IMR-90 (cell line): ENCODE measurements around the gene SLC6A11. TPM values are rescaled to one million over a fixed set of nuclear protein-coding genes. Genes with fewer than 3 reads are reported as not detected.

ENCODE experiments used
- ATAC-seq: fragments of 200-7000 bp; cut with Tn5 transposase; 2 replicates; pipeline ENCODE4 v1.9.1; 2020; ENCODE audit warnings: low read depth, mild to moderate bottlenecking, moderate library complexity
- BruUV-seq: library from RNA; stranded (reverse); fragments of 400-500 nt; replicated peaks from 2 replicates; lab custom pipeline; 2021; lab: Mats Ljungman, UMichigan
- CTCF ChIA-PET: fragments of 300-600 bp; formaldehyde crosslinking; extraction: SDS; loops from one replicate; lab custom pipeline; 2021; ENCODE audit warnings: antibody characterized with exemption; lab: Yijun Ruan, JAX
- POLR2A ChIA-PET: fragments of 300-600 bp; sonication (Branson Sonifier 250); formaldehyde crosslinking; loops from one replicate; lab custom pipeline; 2022; ENCODE audit warnings: antibody characterized with exemption; ENCODE audit not compliant: unreplicated experiment; lab: Charles Lee
- DNase-seq: peaks from one replicate; pipeline ENCODE4 v3.0.0; 2013
- H2AFZ ChIP-seq: replicated peaks from 2 replicates; pipeline ENCODE3; 2013; ENCODE audit warnings: low read length, mild to moderate bottlenecking; ENCODE audit not compliant: poor library complexity
- H2AK5ac ChIP-seq: 2 replicates; pipeline ENCODE4 v1.6.1; 2013; ENCODE audit warnings: low read depth, low read length, inconsistent platforms
- H2AK9ac ChIP-seq: replicated peaks from 2 replicates; pipeline ENCODE3; 2013; ENCODE audit warnings: mild to moderate bottlenecking, low read depth, low read length, moderate library complexity; ENCODE audit not compliant: poor library complexity
- H2BK120ac ChIP-seq: 2 replicates; pipeline ENCODE4 v1.6.1; 2013; ENCODE audit warnings: low read depth, low read length, inconsistent platforms
- H2BK15ac ChIP-seq: 3 replicates; pipeline ENCODE4 v1.6.1; 2013; ENCODE audit warnings: low read depth, low read length, inconsistent platforms
- H2BK20ac ChIP-seq: 2 replicates; pipeline ENCODE4 v1.6.1; 2013; ENCODE audit warnings: low read depth, mild to moderate bottlenecking, inconsistent platforms, low read length, moderate library complexity
- H2BK5ac ChIP-seq: 2 replicates; pipeline ENCODE4 v1.6.1; 2013; ENCODE audit warnings: mild to moderate bottlenecking, low read depth, low read length, inconsistent platforms; ENCODE audit not compliant: poor library complexity, severe bottlenecking
- H3K14ac ChIP-seq: replicated peaks from 2 replicates; pipeline ENCODE4 v1.6.1; 2013; ENCODE audit warnings: low read depth, low read length, inconsistent platforms
- H3K18ac ChIP-seq: 2 replicates; pipeline ENCODE4 v1.6.1; 2013; ENCODE audit warnings: low read depth, low read length, control low read depth
- H3K23ac ChIP-seq: 2 replicates; pipeline ENCODE4 v1.6.1; 2013; ENCODE audit warnings: low read depth, low read length, inconsistent platforms
- H3K27ac ChIP-seq: 2 replicates; pipeline ENCODE4 v1.5.1; 2013; ENCODE audit warnings: mild to moderate bottlenecking, control low read depth, low read length; ENCODE audit not compliant: insufficient read depth
- H3K27me3 ChIP-seq: 2 replicates; pipeline ENCODE4 v1.6.1; 2013; ENCODE audit warnings: low read length; ENCODE audit not compliant: control insufficient read depth, insufficient read depth
- H3K36me3 ChIP-seq: 2 replicates; pipeline ENCODE4 v1.6.1; 2013; ENCODE audit warnings: low read length, mixed read lengths; ENCODE audit not compliant: control insufficient read depth, insufficient read depth
- H3K4ac ChIP-seq: 2 replicates; pipeline ENCODE4 v1.6.1; 2013; ENCODE audit warnings: low read depth, low read length, inconsistent platforms
- H3K4me1 ChIP-seq: 2 replicates; pipeline ENCODE4 v1.6.1; 2013; ENCODE audit warnings: low read length, mixed read lengths; ENCODE audit not compliant: control insufficient read depth, insufficient read depth
- H3K4me2 ChIP-seq: 2 replicates; pipeline ENCODE4 v1.6.1; 2013; ENCODE audit warnings: low read depth, mild to moderate bottlenecking, control low read depth, low read length, moderate library complexity
- H3K4me3 ChIP-seq: 2 replicates; pipeline ENCODE4 v1.5.1; 2013; ENCODE audit warnings: low read depth, mild to moderate bottlenecking, control low read depth, low read length, moderate library complexity; ENCODE audit not compliant: insufficient read depth
- H3K56ac ChIP-seq: 2 replicates; pipeline ENCODE4 v1.6.1; 2013; ENCODE audit warnings: low read length, inconsistent platforms; ENCODE audit not compliant: insufficient read depth; ENCODE audit errors: extremely low read depth
- H3K79me1 ChIP-seq, 2 experiments: 2 replicates each; pipeline ENCODE4 v1.6.1; 2013; ENCODE audit warnings: low read length in 2 of 2, inconsistent platforms in 1 of 2, low read depth in 1 of 2
- H3K9ac ChIP-seq: 2 replicates; pipeline ENCODE4 v1.6.1; 2013; ENCODE audit warnings: low read depth, low read length, control low read depth
- H3K9me1 ChIP-seq: 2 replicates; pipeline ENCODE4 v1.6.1; 2013; ENCODE audit warnings: low read length, inconsistent platforms; ENCODE audit not compliant: insufficient read depth
- H3K9me3 ChIP-seq: 2 replicates; pipeline ENCODE4 v1.6.1; 2013; ENCODE audit warnings: low read length; ENCODE audit not compliant: control insufficient read depth, insufficient read depth
- H4K20me1 ChIP-seq: 2 replicates; pipeline ENCODE4 v1.6.1; 2013; ENCODE audit warnings: low read length, inconsistent platforms; ENCODE audit not compliant: insufficient read depth
- H4K5ac ChIP-seq: 2 replicates; pipeline ENCODE4 v1.6.1; 2013; ENCODE audit warnings: mild to moderate bottlenecking, low read depth, low read length, control low read depth
- H4K8ac ChIP-seq, 2 experiments: 2 replicates each; pipeline ENCODE4 v1.6.1; 2013; ENCODE audit warnings: low read depth in 2 of 2, low read length in 2 of 2, control low read depth in 1 of 2, inconsistent platforms in 1 of 2
- H4K91ac ChIP-seq: 2 replicates; pipeline ENCODE4 v1.6.1; 2013; ENCODE audit warnings: low read depth, low read length, inconsistent platforms; ENCODE audit not compliant: insufficient read depth
- CEBPB ChIP-seq: IDR thresholded peaks from 2 replicates; pipeline ENCODE4 v1.6.1; 2012; ENCODE audit warnings: low read depth, low read length, improper control_type of control experiment
- CHD1 ChIP-seq: IDR thresholded peaks from 2 replicates; pipeline ENCODE4 v1.6.1; 2012; ENCODE audit warnings: low read depth, low read length, improper control_type of control experiment
- CTCF ChIP-seq: conservative IDR thresholded peaks from 2 replicates; pipeline ENCODE4 v1.5.1; 2012; ENCODE audit warnings: mild to moderate bottlenecking, low read depth, low read length, improper control_type of control experiment
- RAD21 ChIP-seq: IDR thresholded peaks from 2 replicates; pipeline ENCODE4 v1.6.1; 2012; ENCODE audit warnings: low read length, improper control_type of control experiment
- RFX5 ChIP-seq: IDR thresholded peaks from 2 replicates; pipeline ENCODE4 v1.8.0; 2012; ENCODE audit warnings: low read depth, mild to moderate bottlenecking, low read length, moderate library complexity
- USF2 ChIP-seq: fragments of 150-350 bp; IDR thresholded peaks from 2 replicates; pipeline ENCODE4 v1.6.1; 2017; ENCODE audit warnings: mild to moderate bottlenecking, antibody characterized with exemption, low read length, low read depth
- WGBS, 2 experiments: methylation state at CpG; one replicate each; pipeline versions ENCODE4 v1.1.5 to v1.1.7; 2013; ENCODE audit warnings: missing lambda C conversion rate in 2 of 2; ENCODE audit not compliant: insufficient read length in 1 of 2; ENCODE audit errors: extremely low coverage in 2 of 2; 5-methylcytosine and 5-hydroxymethylcytosine counted together
- dilution Hi-C: fragments of 300-500 bp; cut with HindIII; formaldehyde crosslinking; loops from one replicate; pipeline ENCODE4 v1.14.3; 2018; ENCODE audit warnings: low sequenced_read_pairs; ENCODE audit not compliant: unreplicated experiment
- in situ Hi-C: fragments of 300-500 bp; cut with MboI; formaldehyde crosslinking; loops from 3 replicates; pipeline ENCODE4 v1.14.3; 2019; ENCODE audit warnings: low sequenced_read_pairs, inconsistent platforms, mixed read lengths
- intact Hi-C: fragments of 100-400 bp; cut with micrococcal nuclease; formaldehyde crosslinking; loops from 2 replicates; pipeline ENCODE4 v1.10.0; 2022
- polyA plus RNA-seq, 3 experiments: library from polyadenylated mRNA; depleted of rRNA; stranded (reverse); fragments of >200 nt; gene quantifications; 2 replicates each; pipeline ENCODE4 v1.2.3, GENCODE V29; 2012; ENCODE audit warnings: low replicate concordance in 1 of 3
- total RNA-seq: library from RNA; depleted of rRNA; stranded (reverse); fragments of >200 nt; gene quantifications from 2 replicates; pipeline ENCODE4 v1.2.3, GENCODE V29; 2012

SLC6A11 gene
- total and polyA plus RNA-seq, 2 of the 4 experiments (the other 2 are of a cell fraction) = not detected

- BruUV-seq = no TSS peak
- WGBS, 2 experiments = 59% methylated on average over 9 of the region's 17 CpGs; no CpG with 5 or more reads in 1 of the 2 experiments
- H2BK20ac ChIP-seq = no peak overlapping the region
- no peak overlapping the region for H3K4me3 ChIP-seq
- intact Hi-C loops = no loop called here
- no peak overlapping the region for H3K56ac ChIP-seq
- no peak overlapping the region for H2AK9ac ChIP-seq
- no peaks in the 10 kb centered on the region for H3K4me1 ChIP-seq
- H3K14ac ChIP-seq = no peak overlapping the region
- H4K5ac ChIP-seq = no peak overlapping the region
- TF ChIP-seq USF2 (no peak), CHD1 (no peak), RFX5 (no peak), CEBPB (no peak), RAD21 (no peak), CTCF (no peak)
- no peaks in the 10 kb centered on the region for H3K9me3 ChIP-seq
- H3K23ac ChIP-seq = no peak overlapping the region
- no peak overlapping the region for H3K4me2 ChIP-seq
- H3K79me1 ChIP-seq = no peaks in the 10 kb centered on the region
- no peaks in the 10 kb centered on the region for H3K36me3 ChIP-seq
- H2AFZ ChIP-seq = no peak overlapping the region
- H3K4ac ChIP-seq = no peak overlapping the region
- dilution Hi-C loops = no loop called here
- H3K27me3 ChIP-seq = peaks cover 2% of the 10 kb centered on the region; the same call in 1 of the 2 replicates
- CTCF ChIA-PET = no interaction called here
- no peaks in the 10 kb centered on the region for H4K20me1 ChIP-seq
- H2BK5ac ChIP-seq = no peak overlapping the region
- POLR2A ChIA-PET = no interaction called here
- H2BK120ac ChIP-seq = no peak overlapping the region
- no peak overlapping the region for H3K18ac ChIP-seq
- H2BK15ac ChIP-seq = no peak overlapping the region
- no peak overlapping the region for H3K9ac ChIP-seq
- no peak for ATAC-seq
- no peaks in the 10 kb centered on the region; the same call in 1 of the 2 replicates for H3K9me1 ChIP-seq
- H4K91ac ChIP-seq = no peak overlapping the region
- no peak overlapping the region for H2AK5ac ChIP-seq
- no peak for DNase-seq
- in situ Hi-C loops = no loop called here
- no peak overlapping the region for H4K8ac ChIP-seq
- no peak overlapping the region for H3K27ac ChIP-seq
Observed at GRCh38 chr3:10852066-10852808, 36.2 kb downstream of the SLC6A11 start.
